HCT116 (cell line): Measurements from ENCODE around the gene ANKRD55. TPM values are rescaled to one million over a fixed set of nuclear protein-coding genes. Genes with fewer than 3 reads are reported as not detected.

Source experiments
- ATAC-seq: fragments of 200-7000 bp; cut with Tn5 transposase; 2 replicates; pipeline ENCODE4 v1.9.1; 2020; ENCODE audit warnings: mild to moderate bottlenecking, moderate library complexity
- BruUV-seq: library from RNA; stranded (reverse); fragments of 400-500 nt; replicated peaks from 2 replicates; lab custom pipeline; 2021; lab: Mats Ljungman, UMichigan
- CTCF ChIA-PET: fragments of 300-600 bp; sonication (Branson Sonifier 250); formaldehyde crosslinking; loops from one replicate; lab custom pipeline; 2021; ENCODE audit warnings: antibody characterized with exemption; lab: Charles Lee
- POLR2A ChIA-PET: fragments of 300-600, 350-600 bp; sonication (Branson Sonifier 250); formaldehyde crosslinking; loops from one replicate; lab custom pipeline; 2021; ENCODE audit warnings: antibody characterized with exemption; lab: Charles Lee
- RAD21 ChIA-PET, 2 experiments: fragments of 300-600 bp; sonication (Branson Sonifier 250); formaldehyde crosslinking; loops; one replicate each; lab custom pipeline; 2023; ENCODE audit warnings: low total read pairs in 2 of 2; ENCODE audit not compliant: uncharacterized antibody in 2 of 2, unreplicated experiment in 2 of 2, low non-redundant PET in 1 of 2; lab: Charles Lee
- DNase-seq: peaks from one replicate; pipeline ENCODE4 v3.0.0-alpha.2; 2010; ENCODE audit warnings: low read depth, low spot score
- H2AFZ ChIP-seq: fragments of 200-600 bp; shearing (Covaris generic), sonication (generic); 2 replicates; pipeline ENCODE4 v1.6.1; 2017; ENCODE audit warnings: low read depth, mixed run types, mixed read lengths, antibody characterized with exemption, low read length; ENCODE audit not compliant: poor library complexity, severe bottlenecking
- H3K27ac ChIP-seq: 2 replicates; pipeline ENCODE4 v1.5.1; 2012; ENCODE audit warnings: low read depth, low read length
- H3K27me3 ChIP-seq: fragments of 200-600 bp; sonication (generic); 2 replicates; pipeline ENCODE4 v1.6.1; 2016; ENCODE audit warnings: mixed run types, low read length, mixed read lengths; ENCODE audit not compliant: insufficient read depth
- H3K36me3 ChIP-seq, 2 experiments: fragments of 200-500 bp in 1 of 2; fragments of 200-600 bp in 1 of 2; sonication (Bioruptor generic) in 1 of 2; sonication (generic) in 1 of 2; 2 replicates each; pipeline versions ENCODE4 v1.5.1 to v1.6.1; 2014 to 2016; ENCODE audit warnings: low read length in 2 of 2, inconsistent platforms in 1 of 2, mixed read lengths in 1 of 2, mixed run types in 1 of 2; ENCODE audit not compliant: insufficient read depth in 2 of 2, control insufficient read depth in 1 of 2
- H3K4me1 ChIP-seq, 2 experiments: fragments of 200-600 bp in 1 of 2; sonication (generic) in 1 of 2; 2 replicates each; pipeline versions ENCODE4 v1.5.1 to v1.6.1; 2012 to 2017; ENCODE audit warnings: low read length in 2 of 2, inconsistent platforms in 1 of 2, mild to moderate bottlenecking in 1 of 2, mixed read lengths in 1 of 2, mixed run types in 1 of 2, moderate library complexity in 1 of 2; ENCODE audit not compliant: insufficient read depth in 2 of 2, control insufficient read depth in 1 of 2
- H3K4me2 ChIP-seq: fragments of 200-600 bp; sonication (generic); 2 replicates; pipeline ENCODE4 v1.6.1; 2017; ENCODE audit warnings: mixed run types, low read length, mixed read lengths
- H3K4me3 ChIP-seq, 2 experiments: fragments of 200-600 bp in 1 of 2; sonication (generic) in 1 of 2; replicated peaks in 1 of 2; 2 replicates each; pipeline ENCODE4 v1.5.1; 2011 to 2016; ENCODE audit warnings: low read length in 2 of 2, control low read depth in 1 of 2, low read depth in 1 of 2, mild to moderate bottlenecking in 1 of 2, mixed read lengths in 1 of 2, mixed run types in 1 of 2
- H3K79me2 ChIP-seq: fragments of 200-600 bp; sonication (generic); 2 replicates; pipeline ENCODE4 v1.6.1; 2017; ENCODE audit warnings: mild to moderate bottlenecking, mixed run types, low read length, moderate library complexity, mixed read lengths; ENCODE audit not compliant: insufficient read depth
- H3K9ac ChIP-seq: fragments of 200-600 bp; sonication (generic); 2 replicates; pipeline ENCODE4 v1.6.1; 2016; ENCODE audit warnings: low read length, mixed read lengths
- H3K9me2 ChIP-seq: fragments of 200-600 bp; sonication (generic), shearing (Covaris generic); 2 replicates; pipeline ENCODE4 v1.6.1; 2017; ENCODE audit warnings: mixed run types, mild to moderate bottlenecking, moderate library complexity; ENCODE audit not compliant: insufficient read depth
- H3K9me3 ChIP-seq, 2 experiments: fragments of 200-500 bp in 1 of 2; fragments of 200-600 bp in 1 of 2; sonication (Bioruptor generic) in 1 of 2; sonication (generic) in 1 of 2; 2 replicates each; pipeline ENCODE4 v1.6.1; 2014 to 2017; ENCODE audit warnings: low read length in 2 of 2, mixed read lengths in 2 of 2, inconsistent platforms in 1 of 2, low read depth in 1 of 2, mild to moderate bottlenecking in 1 of 2, mixed run types in 1 of 2, moderate library complexity in 1 of 2; ENCODE audit not compliant: control insufficient read depth in 1 of 2, insufficient read depth in 1 of 2
- H4K20me1 ChIP-seq: fragments of 200-600 bp; sonication (generic), shearing (Covaris generic); 2 replicates; pipeline ENCODE4 v1.6.1; 2017; ENCODE audit warnings: mixed run types, mild to moderate bottlenecking, moderate library complexity; ENCODE audit not compliant: insufficient read depth
- ATF3 ChIP-seq: IDR thresholded peaks from 2 replicates; pipeline ENCODE4 v1.6.1; 2012
- EGR1 ChIP-seq: IDR thresholded peaks from 2 replicates; pipeline ENCODE4 v1.6.1; 2012; ENCODE audit warnings: low read depth
- ELF1 ChIP-seq: IDR thresholded peaks from 2 replicates; pipeline ENCODE4 v1.6.1; 2012; ENCODE audit warnings: low read depth, borderline replicate concordance
- EZH2phosphoT487 ChIP-seq: fragments of 200-600 bp; IDR thresholded peaks from 2 replicates; pipeline ENCODE4 v1.6.1; 2018; ENCODE audit warnings: antibody characterized with exemption, borderline replicate concordance
- JUND ChIP-seq: IDR thresholded peaks from 2 replicates; pipeline ENCODE4 v1.6.1; 2012
- POLR2A ChIP-seq: IDR thresholded peaks from 2 replicates; pipeline ENCODE4 v1.7.0; 2011; ENCODE audit warnings: borderline replicate concordance; ENCODE audit not compliant: insufficient read depth, insufficient read length; ENCODE audit errors: extremely low read depth
- POLR2AphosphoS5 ChIP-seq: IDR thresholded peaks from 2 replicates; pipeline ENCODE4 v1.6.1; 2011; ENCODE audit warnings: mild to moderate bottlenecking, low read depth, low read length, moderate library complexity
- REST ChIP-seq: IDR thresholded peaks from 2 replicates; pipeline ENCODE4 v1.6.1; 2012; ENCODE audit warnings: low read depth
- YY1 ChIP-seq: IDR thresholded peaks from 2 replicates; pipeline ENCODE4 v1.6.1; 2011; ENCODE audit warnings: low read length, low read depth, moderate library complexity, mild to moderate bottlenecking; ENCODE audit not compliant: insufficient replicate concordance; ENCODE audit errors: extremely low read depth
- intact Hi-C: fragments of 100-400 bp; cut with micrococcal nuclease; formaldehyde crosslinking; loops from 2 replicates; pipeline ENCODE4 v1.10.0; 2022
- total RNA-seq: library from RNA; stranded (reverse); gene quantifications from one replicate; pipeline ENCODE4 v1.2.1, GENCODE V29; 2021; ENCODE audit not compliant: unreplicated experiment
- TF ChIP-seq, protein P1 (sequence below): IDR thresholded peaks from 2 replicates; pipeline ENCODE4 v1.6.1; 2012
- TF ChIP-seq, protein P2 (sequence below): IDR thresholded peaks from 2 replicates; pipeline ENCODE4 v1.6.1; 2011; ENCODE audit warnings: mild to moderate bottlenecking, low read length, moderate library complexity; ENCODE audit not compliant: insufficient replicate concordance; ENCODE audit errors: extremely low read depth

The ANKRD55 gene
- total RNA-seq, 1 experiment from 2014 or later, result not detected

- Histone ChIP-seq H3K4me2 (no peak overlapping the region), H3K27me3 (no peaks in the 10 kb centered on the region), H3K9me3 (no peaks in the 10 kb centered on the region), H3K9ac (no peak overlapping the region), H3K4me1 (peaks cover 8 to 12% of the 10 kb centered on the region in 2 experiments; a peak in 3 of 4 replicates), H2AFZ (no peak overlapping the region), H3K79me2 (no peaks in the 10 kb centered on the region), H4K20me1 (no peaks in the 10 kb centered on the region), H3K9me2 (no peaks in the 10 kb centered on the region), H3K27ac (no peak overlapping the region), H3K36me3 (no peaks in the 10 kb centered on the region), H3K4me3 (no peak overlapping the region)
- intact Hi-C loops, result no loop called here
- DNase-seq, result no peak
- RAD21 ChIA-PET, result no interaction called here
- no peak for TF ChIP-seq EZH2phosphoT487
- TF ChIP-seq YY1, result no peak
- no peak for TF ChIP-seq ATF3
- no peak for TF ChIP-seq REST
- TF ChIP-seq, protein P1, sequence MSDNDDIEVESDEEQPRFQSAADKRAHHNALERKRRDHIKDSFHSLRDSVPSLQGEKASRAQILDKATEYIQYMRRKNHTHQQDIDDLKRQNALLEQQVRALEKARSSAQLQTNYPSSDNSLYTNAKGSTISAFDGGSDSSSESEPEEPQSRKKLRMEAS, result no peak
- no peak for TF ChIP-seq POLR2AphosphoS5
- TF ChIP-seq, protein P2, sequence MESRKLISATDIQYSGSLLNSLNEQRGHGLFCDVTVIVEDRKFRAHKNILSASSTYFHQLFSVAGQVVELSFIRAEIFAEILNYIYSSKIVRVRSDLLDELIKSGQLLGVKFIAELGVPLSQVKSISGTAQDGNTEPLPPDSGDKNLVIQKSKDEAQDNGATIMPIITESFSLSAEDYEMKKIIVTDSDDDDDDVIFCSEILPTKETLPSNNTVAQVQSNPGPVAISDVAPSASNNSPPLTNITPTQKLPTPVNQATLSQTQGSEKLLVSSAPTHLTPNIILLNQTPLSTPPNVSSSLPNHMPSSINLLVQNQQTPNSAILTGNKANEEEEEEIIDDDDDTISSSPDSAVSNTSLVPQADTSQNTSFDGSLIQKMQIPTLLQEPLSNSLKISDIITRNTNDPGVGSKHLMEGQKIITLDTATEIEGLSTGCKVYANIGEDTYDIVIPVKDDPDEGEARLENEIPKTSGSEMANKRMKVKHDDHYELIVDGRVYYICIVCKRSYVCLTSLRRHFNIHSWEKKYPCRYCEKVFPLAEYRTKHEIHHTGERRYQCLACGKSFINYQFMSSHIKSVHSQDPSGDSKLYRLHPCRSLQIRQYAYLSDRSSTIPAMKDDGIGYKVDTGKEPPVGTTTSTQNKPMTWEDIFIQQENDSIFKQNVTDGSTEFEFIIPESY, result no peak
- no peak for TF ChIP-seq POLR2A
- no peak for TF ChIP-seq JUND
- no peak for TF ChIP-seq ELF1
- no peak for TF ChIP-seq EGR1
- CTCF ChIA-PET, result no interaction called here
- BruUV-seq, result no TSS peak
- POLR2A ChIA-PET, result no interaction called here
- no peak for ATAC-seq
Measured at GRCh38 chr5:56128113-56128512, 105.0 kb downstream of the ANKRD55 start.
